CD4-positive, CD25-positive, alpha-beta regulatory T cell (primary cell): ENCODE results near the gene HES6. TPM values are rescaled to one million over a fixed set of nuclear protein-coding genes. Genes with fewer than 3 reads are reported as not detected.

Experiments
- ATAC-seq, 2 donors: fragments of 150-1000 bp; cut with Tn5 transposase; one replicate each; pipeline ENCODE4 v1.10.0; 2021; ENCODE audit warnings: low read depth in 2 of 2, moderate number of reproducible peaks in 2 of 2, moderate library complexity in 1 of 2
- DNase-seq, 3 donors: peaks; one replicate each; pipeline versions ENCODE4 v3.0.0 to v3.0.0-alpha.2; 2012 to 2022; ENCODE audit warnings: mixed read lengths in 1 of 3
- H3K27ac ChIP-seq: one replicate; pipeline ENCODE4 v1.7.0; 2013; ENCODE audit warnings: mild to moderate bottlenecking, low read length; ENCODE audit not compliant: insufficient read depth, poor library complexity, severe bottlenecking
- H3K27me3 ChIP-seq: one replicate; pipeline ENCODE4 v1.7.0; 2013; ENCODE audit warnings: low read length; ENCODE audit not compliant: control insufficient read depth, insufficient read depth
- H3K36me3 ChIP-seq: one replicate; pipeline ENCODE4 v1.7.0; 2013; ENCODE audit warnings: mild to moderate bottlenecking, low read length, moderate library complexity; ENCODE audit not compliant: control insufficient read depth, insufficient read depth
- H3K4me1 ChIP-seq: 2 replicates; pipeline ENCODE4 v1.7.0; 2013; ENCODE audit warnings: mild to moderate bottlenecking, low read length; ENCODE audit not compliant: insufficient read depth, control insufficient read depth, poor library complexity, severe bottlenecking
- H3K4me3 ChIP-seq: one replicate; pipeline ENCODE4 v1.7.0; 2013; ENCODE audit warnings: low read depth, mild to moderate bottlenecking, low read length, moderate library complexity
- H3K9me3 ChIP-seq, 2 experiments: 1 replicate in 1 of 2; 2 replicates in 1 of 2; pipeline ENCODE4 v1.7.0; 2013; ENCODE audit warnings: low read length in 2 of 2, mild to moderate bottlenecking in 1 of 2, moderate library complexity in 1 of 2; ENCODE audit not compliant: control insufficient read depth in 2 of 2
- H3K27ac Mint-ChIP-seq, 3 donors: one replicate each; pipeline ENCODE4 v1.8.0; 2020 to 2022; ENCODE audit warnings: mild to moderate bottlenecking in 3 of 3, mixed read lengths in 3 of 3, moderate library complexity in 2 of 3
- H3K27me3 Mint-ChIP-seq: one replicate; pipeline ENCODE4 v1.8.0; 2022; ENCODE audit warnings: mild to moderate bottlenecking, mixed read lengths
- H3K36me3 Mint-ChIP-seq: one replicate; pipeline ENCODE4 v1.8.0; 2020; ENCODE audit warnings: mixed read lengths
- H3K4me1 Mint-ChIP-seq, 4 donors: one replicate each; pipeline ENCODE4 v1.8.0; 2020 to 2022; ENCODE audit warnings: mixed read lengths in 4 of 4, mild to moderate bottlenecking in 1 of 4
- H3K4me3 Mint-ChIP-seq, 4 donors: one replicate each; pipeline ENCODE4 v1.8.0; 2020 to 2022; ENCODE audit warnings: mild to moderate bottlenecking in 4 of 4, mixed read lengths in 4 of 4, moderate library complexity in 3 of 4
- H3K9me3 Mint-ChIP-seq, 7 donors: one replicate each; pipeline ENCODE4 v1.8.0; 2020 to 2022; ENCODE audit warnings: mixed read lengths in 7 of 7, mild to moderate bottlenecking in 3 of 7, moderate library complexity in 2 of 7
- polyA plus RNA-seq, 4 donors: library from polyadenylated mRNA; unstranded; fragments of 300-500 nt; fragmentation: Illumina TruSeq; gene quantifications; one replicate each; pipeline ENCODE4 v1.2.3, GENCODE V29; 2021
- total RNA-seq: library from RNA; stranded (reverse); gene quantifications from one replicate; pipeline ENCODE4 v1.2.3, GENCODE V29; 2022

Gene HES6
- total RNA-seq = 1.5 TPM
- 1 to 10 TPM; 2.1 to 3.9 (median 2.5) TPM for polyA plus RNA-seq

GRCh38 chr2:238239863-238240756, at the start of gene HES6:
HES6 (minus strand) TSS chr2:238240038; CDS start chr2:238239905, 133 bp downstream.
- H3K9me3 Mint-ChIP-seq = no peaks in the 10 kb centered on the region
- peak within 1 kb of the TSS; percentile 77 to 94 (median 90) for H3K4me3 Mint-ChIP-seq
- peaks cover 36% of the 10 kb centered on the region for H3K27me3 Mint-ChIP-seq
- Histone ChIP-seq H3K36me3 (no peaks in the 10 kb centered on the region), H3K9me3 (no peaks in the 10 kb centered on the region), H3K4me1 (peaks cover 19% of the 10 kb centered on the region), H3K27ac (no peak within 1 kb of the TSS), H3K27me3 (peaks cover 12% of the 10 kb centered on the region), H3K4me3 (no peak within 1 kb of the TSS)
- peaks cover 0 to 10% (median 4%) of the 10 kb centered on the region in 4 donors for H3K4me1 Mint-ChIP-seq
- peaks cover 1% of the 10 kb centered on the region for H3K36me3 Mint-ChIP-seq
- peak within 1 kb of the TSS in 2 of 3 donors; percentile 81 to 89 for H3K27ac Mint-ChIP-seq
- peak; percentile 72 to 83 (median 74) for DNase-seq
- ATAC-seq = peak; percentile 76 to 83

- no peaks in the 10 kb centered on the region for H3K27me3 Mint-ChIP-seq
- ATAC-seq (no peak), DNase-seq (peak in 1 of 3 donors; percentile 6)
- H3K4me1 Mint-ChIP-seq = peaks cover 10 to 45% (median 30%) of the 10 kb centered on the region in 4 donors
- H3K36me3 Mint-ChIP-seq = no peaks in the 10 kb centered on the region
- H3K4me3 Mint-ChIP-seq = peak overlapping the region; percentile 93 to 99 (median 97)
- H3K4me1 ChIP-seq = peaks cover 29% of the 10 kb centered on the region
- H3K27ac ChIP-seq = peak overlapping the region; percentile 90
- peak overlapping the region; percentile 71 for H3K4me3 ChIP-seq
- H3K27me3 ChIP-seq = no peaks in the 10 kb centered on the region
- H3K9me3 Mint-ChIP-seq = no peaks in the 10 kb centered on the region
- H3K36me3 ChIP-seq = no peaks in the 10 kb centered on the region
- H3K27ac Mint-ChIP-seq = peak overlapping the region; percentile 97 to 98 (median 97)
- no peaks in the 10 kb centered on the region for H3K9me3 ChIP-seq
Measured at GRCh38 chr2:238289574-238289973, 49.7 kb upstream of the HES6 start.

GRCh38 chr2:238288650-238289573, 49.1 kb upstream of the HES6 start:
- H3K27me3 ChIP-seq = no peaks in the 10 kb centered on the region
- ATAC-seq (peak; percentile 90 to 92), DNase-seq (peak; percentile 96 to 99 (median 97))
- H3K27ac ChIP-seq = peak overlapping the region; percentile 90
- no peaks in the 10 kb centered on the region for H3K36me3 Mint-ChIP-seq
- peaks cover 10 to 49% (median 32%) of the 10 kb centered on the region in 4 donors for H3K4me1 Mint-ChIP-seq
- H3K27ac Mint-ChIP-seq = peak overlapping the region; percentile 97 to 98 (median 97)
- no peaks in the 10 kb centered on the region for H3K36me3 ChIP-seq
- peaks cover 29% of the 10 kb centered on the region for H3K4me1 ChIP-seq
- H3K9me3 Mint-ChIP-seq = no peaks in the 10 kb centered on the region
- H3K27me3 Mint-ChIP-seq = no peaks in the 10 kb centered on the region
- H3K9me3 ChIP-seq = no peaks in the 10 kb centered on the region
- H3K4me3 ChIP-seq = peak overlapping the region; percentile 71
- peak overlapping the region; percentile 93 to 99 (median 97) for H3K4me3 Mint-ChIP-seq

- Mint-ChIP-seq H3K4me3 (peak within 1 kb of the TSS; percentile 93 to 99 (median 97)), H3K27me3 (no peaks in the 10 kb centered on the region), H3K4me1 (peaks cover 10 to 56% (median 34%) of the 10 kb centered on the region in 4 donors), H3K9me3 (no peaks in the 10 kb centered on the region), H3K36me3 (no peaks in the 10 kb centered on the region), H3K27ac (peak within 1 kb of the TSS; percentile 97 to 98 (median 97))
- Histone ChIP-seq H3K27me3 (no peaks in the 10 kb centered on the region), H3K4me1 (peaks cover 29% of the 10 kb centered on the region), H3K27ac (peak within 1 kb of the TSS; percentile 90), H3K4me3 (peak within 1 kb of the TSS; percentile 71), H3K36me3 (no peaks in the 10 kb centered on the region), H3K9me3 (no peaks in the 10 kb centered on the region)
- peak; percentile 7 to 8 for ATAC-seq
- peak; percentile 10 to 14 (median 12) for DNase-seq
Measured at GRCh38 chr2:238287737-238288649, 48.2 kb upstream of the HES6 start, which contains the start of gene PER2. PER2 (minus strand) TSS chr2:238288610; CDS start chr2:238277936, 10,674 bp downstream.

- no peaks in the 10 kb centered on the region for H3K9me3 Mint-ChIP-seq
- no peak for DNase-seq
- H3K4me3 Mint-ChIP-seq = peak overlapping the region; percentile 85 to 98 (median 86)
- no peaks in the 10 kb centered on the region for H3K27me3 Mint-ChIP-seq
- Histone ChIP-seq H3K4me1 (peaks cover 29% of the 10 kb centered on the region), H3K4me3 (peak overlapping the region; percentile 57), H3K27me3 (no peaks in the 10 kb centered on the region), H3K27ac (peak overlapping the region; percentile 29), H3K36me3 (no peaks in the 10 kb centered on the region), H3K9me3 (no peaks in the 10 kb centered on the region)
- H3K36me3 Mint-ChIP-seq = peaks cover 4% of the 10 kb centered on the region
- peaks cover 10 to 61% (median 39%) of the 10 kb centered on the region in 4 donors for H3K4me1 Mint-ChIP-seq
- no peak for ATAC-seq
- peak overlapping the region; percentile 86 to 97 (median 89) for H3K27ac Mint-ChIP-seq
Measured at GRCh38 chr2:238286987-238287736, 47.3 kb upstream of the HES6 start.

GRCh38 chr2:238286551-238286950, 46.7 kb upstream of the HES6 start:
- peak overlapping the region; percentile 7 for H3K4me3 ChIP-seq
- no peaks in the 10 kb centered on the region for H3K9me3 ChIP-seq
- no peaks in the 10 kb centered on the region for H3K36me3 ChIP-seq
- peaks cover 29% of the 10 kb centered on the region for H3K4me1 ChIP-seq
- H3K27ac ChIP-seq = no peak overlapping the region
- no peak for DNase-seq
- peak overlapping the region; percentile 85 to 98 (median 86) for H3K4me3 Mint-ChIP-seq
- H3K27me3 ChIP-seq = no peaks in the 10 kb centered on the region
- peaks cover 10 to 64% (median 43%) of the 10 kb centered on the region in 4 donors for H3K4me1 Mint-ChIP-seq
- peak overlapping the region; percentile 69 to 97 (median 89) for H3K27ac Mint-ChIP-seq
- ATAC-seq = no peak
- peaks cover 5% of the 10 kb centered on the region for H3K36me3 Mint-ChIP-seq
- no peaks in the 10 kb centered on the region for H3K27me3 Mint-ChIP-seq
- H3K9me3 Mint-ChIP-seq = no peaks in the 10 kb centered on the region
